HG03097 (cell line): Measurements from ENCODE around the gene SSUH2.
"Not testable (repeated sequence)": the region's sequence is repeated elsewhere in the genome, so short reads cannot be mapped to it uniquely, and the experiment has no call there.

ENCODE experiments used
- ATAC-seq: cut with Tn5 transposase; IDR thresholded peaks from one replicate; pipeline ENCODE4 v1.9.1; 2021; ENCODE audit not compliant: unreplicated experiment, low FRiP score

The SSUH2 gene

GRCh38 chr3:8659242-8659641 lies 14.6 kb upstream of the SSUH2 start:
- no peak for ATAC-seq

GRCh38 chr3:8658306-8659212 lies 14.0 kb upstream of the SSUH2 start:
- ATAC-seq: peak; percentile 73

- peak; percentile 28 for ATAC-seq
Measured at GRCh38 chr3:8657804-8658305, 13.3 kb upstream of the SSUH2 start.

- no peak for ATAC-seq
Measured at GRCh38 chr3:8656240-8656639, 11.6 kb upstream of the SSUH2 start.

- ATAC-seq: no peak
Measured at GRCh38 chr3:8655387-8655835, 10.8 kb upstream of the SSUH2 start.

GRCh38 chr3:8654572-8655329 lies 10.2 kb upstream of the SSUH2 start:
- ATAC-seq: not testable (repeated sequence)

- no peak for ATAC-seq
Measured at GRCh38 chr3:8653800-8654408, 9.3 kb upstream of the SSUH2 start.

- ATAC-seq: no peak
Measured at GRCh38 chr3:8652324-8652987, 7.9 kb upstream of the SSUH2 start.

GRCh38 chr3:8651418-8652323 lies 7.1 kb upstream of the SSUH2 start:
- no peak for ATAC-seq

GRCh38 chr3:8650583-8651416 lies 6.2 kb upstream of the SSUH2 start:
- no peak for ATAC-seq

- ATAC-seq: no peak
Measured at GRCh38 chr3:8649757-8650156, 5.2 kb upstream of the SSUH2 start.

- ATAC-seq: no peak
Measured at GRCh38 chr3:8648909-8649741, 4.5 kb upstream of the SSUH2 start.

GRCh38 chr3:8647137-8647985 lies 2.8 kb upstream of the SSUH2 start:
- ATAC-seq: no peak

- ATAC-seq: no peak
Measured at GRCh38 chr3:8646313-8646938, 1.8 kb upstream of the SSUH2 start.

- ATAC-seq: no peak
Measured at GRCh38 chr3:8645712-8646111, 1.1 kb upstream of the SSUH2 start.

GRCh38 chr3:8643693-8644365 lies 769 bp downstream of the SSUH2 start:
- ATAC-seq: no peak
